Myocyte (in vitro differentiated cells): ENCODE measurements around the gene KLK5. TPM values are rescaled to one million over a fixed set of nuclear protein-coding genes. Genes with fewer than 3 reads are reported as not detected.

Experiments used
- DNase-seq: peaks from one replicate; pipeline ENCODE4 v3.0.0-alpha.2; 2012; ENCODE audit warnings: low read depth
- total RNA-seq: library from RNA; depleted of rRNA; stranded (reverse); fragments of >200 nt; gene quantifications from 2 replicates; pipeline ENCODE4 v1.2.3, GENCODE V29; 2014

The KLK5 gene
- total RNA-seq, 1 donor from 2014 or later: not detected

DNA sequence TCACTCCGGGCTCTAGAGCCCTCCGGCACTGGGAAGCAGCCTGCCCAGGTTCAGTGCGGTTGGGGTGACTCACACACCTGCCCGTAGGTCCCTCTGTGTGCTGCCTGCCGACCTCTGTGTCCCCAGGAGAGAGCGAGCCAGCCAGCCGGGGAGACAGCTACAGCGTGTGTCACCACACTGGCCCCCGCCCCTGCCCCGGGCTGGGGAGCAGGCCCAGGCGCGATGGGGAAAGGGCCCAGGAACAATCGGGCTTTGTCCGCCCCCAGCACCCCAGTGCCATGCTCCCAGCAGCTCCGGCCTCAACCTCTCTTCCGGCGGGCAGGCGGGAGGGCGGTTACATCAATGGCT is 16.5 kb upstream of the KLK5 start, which contains the start of gene KLK6:
Gene KLK6, minus strand, starts transcription at position 179 of the 348 bp plus-strand sequence. CDS start 1,487 bp downstream, outside the sequence.
- no peak for DNase-seq

- DNase-seq: no peak
These were observed 16.0 kb upstream of the KLK5 start for GRCh38 chr19:50968716-50969412.

- DNase-seq: no peak
These were observed 15.3 kb upstream of the KLK5 start for GRCh38 chr19:50967929-50968715.

DNA sequence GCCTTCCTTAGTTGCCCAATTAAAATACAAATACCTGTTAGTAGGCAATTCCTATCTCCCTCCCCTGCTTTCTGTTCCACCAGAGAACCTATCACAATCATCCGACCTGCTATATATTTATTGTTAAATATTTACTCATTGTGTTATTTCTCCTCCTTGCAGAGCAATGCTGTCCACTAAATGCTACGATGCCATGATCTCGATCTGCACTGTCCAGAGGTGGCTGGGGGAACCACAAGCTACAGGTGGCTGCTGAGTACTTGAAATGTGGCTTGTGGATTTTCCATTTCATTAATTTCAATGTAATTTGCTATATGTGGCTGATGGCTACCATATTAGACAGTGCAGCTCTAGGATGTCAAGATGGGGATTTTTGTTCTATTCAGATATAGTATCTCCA is 11.4 kb upstream of the KLK5 start:
- DNase-seq: no peak

- no peak for DNase-seq
These were observed 10.5 kb upstream of the KLK5 start for GRCh38 chr19:50963381-50963780.

DNA sequence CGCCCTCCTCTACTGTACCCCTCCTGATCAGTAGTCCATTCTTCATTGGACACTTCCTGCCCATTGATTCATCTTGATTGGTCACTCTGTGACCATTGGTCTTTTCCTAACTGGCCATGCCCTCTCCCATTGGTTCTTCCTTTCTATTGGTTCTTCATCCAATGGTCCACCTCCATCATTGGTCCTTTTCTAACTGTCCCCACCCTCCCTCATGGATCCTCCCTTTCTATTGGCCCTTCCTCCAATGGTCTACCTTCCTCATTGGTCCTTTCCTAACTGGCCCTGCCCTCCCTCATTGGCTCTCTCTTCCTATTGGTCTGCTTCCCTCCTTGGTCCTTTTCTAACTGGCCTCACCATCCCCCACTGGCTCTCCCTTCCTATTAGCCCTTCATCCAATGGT is 9.4 kb upstream of the KLK5 start:
- DNase-seq: no peak

DNA sequence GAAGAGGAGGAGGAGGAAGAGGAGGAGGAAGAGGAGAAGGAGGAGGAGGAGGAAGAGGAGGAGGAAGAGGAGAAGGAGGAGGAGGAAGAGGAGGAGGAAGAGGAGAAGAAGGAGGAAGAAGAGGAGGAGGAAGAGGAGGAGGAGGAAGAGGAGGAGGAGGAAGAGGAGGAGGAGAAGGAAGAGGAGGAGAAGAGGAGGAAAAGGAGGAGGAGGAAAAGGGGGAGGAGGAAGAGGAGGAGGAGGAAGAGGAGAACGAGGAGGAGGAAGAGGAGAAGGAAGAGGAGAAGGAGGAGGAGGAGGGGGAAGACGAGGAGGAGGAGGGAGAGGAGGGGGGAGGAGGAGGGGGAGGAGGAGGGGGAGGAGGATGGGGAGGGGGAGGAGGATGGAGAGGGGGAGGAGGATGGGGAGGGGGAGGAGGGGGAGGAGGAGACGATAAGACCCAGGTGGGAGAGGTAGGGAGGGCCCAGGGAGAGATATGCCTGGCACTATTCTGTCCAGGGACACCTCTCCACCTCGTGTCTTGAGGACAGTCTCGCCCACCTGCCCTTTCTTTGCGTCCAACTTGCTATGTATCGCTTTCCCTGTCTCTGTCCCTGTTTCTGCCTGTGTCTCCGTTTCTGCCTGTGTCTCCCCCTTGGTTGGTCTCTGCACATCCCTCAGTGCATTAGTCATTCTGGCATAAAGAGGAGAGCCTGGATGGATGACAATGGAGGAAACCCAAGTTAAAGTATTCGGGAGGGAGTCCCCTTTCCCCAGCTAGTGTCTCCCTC is 7.1 kb upstream of the KLK5 start:
- DNase-seq: no peak

DNA sequence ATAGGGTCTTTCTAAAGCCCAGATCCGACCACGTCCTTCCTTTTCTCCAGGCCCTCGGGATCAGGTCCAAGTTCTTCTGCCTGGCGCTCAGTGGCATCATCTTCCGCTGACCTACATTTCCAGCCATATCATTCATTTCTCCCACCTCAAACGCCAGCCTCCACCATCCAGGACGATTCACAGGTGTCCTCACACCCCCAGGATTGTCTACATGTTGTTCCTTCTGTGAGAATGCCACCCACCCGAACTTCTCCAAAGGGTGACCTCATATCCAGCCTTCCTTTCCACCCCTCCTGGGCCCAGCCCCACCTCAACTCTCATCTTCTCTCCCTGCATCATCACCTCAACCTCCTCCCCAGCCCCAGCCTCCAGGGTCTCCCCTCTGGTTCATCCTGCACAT is 4.7 kb upstream of the KLK5 start:
- DNase-seq: no peak

DNA sequence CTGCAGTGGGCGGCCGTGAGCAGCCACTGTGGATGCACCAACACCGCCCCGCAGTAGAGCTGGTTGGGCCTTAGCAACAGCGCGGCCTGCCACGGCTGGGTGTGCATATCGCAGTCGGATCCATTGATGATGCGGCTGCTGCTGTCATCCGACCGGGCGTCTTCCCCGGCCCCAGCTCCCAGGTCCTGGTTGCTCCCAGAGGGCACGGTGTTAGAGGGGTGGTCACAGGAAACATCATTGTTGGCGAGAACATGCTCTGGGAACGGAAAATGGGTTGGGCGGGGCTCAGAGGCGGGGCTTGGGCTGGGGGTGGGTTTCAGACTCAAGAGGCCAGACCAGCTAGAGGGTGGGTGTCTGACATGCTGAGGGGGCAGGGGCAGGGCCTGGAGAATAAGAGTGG is 3.0 kb downstream of the KLK5 start:
- DNase-seq: no peak

GRCh38 chr19:50947123-50947522 is 5.7 kb downstream of the KLK5 start:
- no peak for DNase-seq

DNA sequence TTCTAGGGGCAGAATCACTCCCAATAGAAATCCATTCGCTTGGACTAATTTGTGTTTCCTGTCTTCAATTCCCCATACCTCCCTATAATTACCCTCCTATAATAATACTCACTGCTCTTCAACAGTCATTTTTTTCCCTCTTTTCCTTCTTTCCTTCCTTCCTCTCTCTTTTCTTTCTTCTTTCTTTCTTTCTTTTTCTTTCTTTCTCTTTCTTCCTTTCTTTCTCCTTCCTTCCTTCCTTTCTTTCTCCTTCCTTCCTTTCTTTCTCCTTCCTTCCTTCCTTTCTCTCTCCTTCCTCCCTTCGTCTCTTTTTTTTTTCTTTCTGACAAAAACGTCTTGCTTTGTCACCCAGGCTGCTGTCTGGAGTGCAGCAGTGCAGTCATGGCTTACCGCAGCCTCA is 8.0 kb downstream of the KLK5 start:
- DNase-seq: no peak

DNA sequence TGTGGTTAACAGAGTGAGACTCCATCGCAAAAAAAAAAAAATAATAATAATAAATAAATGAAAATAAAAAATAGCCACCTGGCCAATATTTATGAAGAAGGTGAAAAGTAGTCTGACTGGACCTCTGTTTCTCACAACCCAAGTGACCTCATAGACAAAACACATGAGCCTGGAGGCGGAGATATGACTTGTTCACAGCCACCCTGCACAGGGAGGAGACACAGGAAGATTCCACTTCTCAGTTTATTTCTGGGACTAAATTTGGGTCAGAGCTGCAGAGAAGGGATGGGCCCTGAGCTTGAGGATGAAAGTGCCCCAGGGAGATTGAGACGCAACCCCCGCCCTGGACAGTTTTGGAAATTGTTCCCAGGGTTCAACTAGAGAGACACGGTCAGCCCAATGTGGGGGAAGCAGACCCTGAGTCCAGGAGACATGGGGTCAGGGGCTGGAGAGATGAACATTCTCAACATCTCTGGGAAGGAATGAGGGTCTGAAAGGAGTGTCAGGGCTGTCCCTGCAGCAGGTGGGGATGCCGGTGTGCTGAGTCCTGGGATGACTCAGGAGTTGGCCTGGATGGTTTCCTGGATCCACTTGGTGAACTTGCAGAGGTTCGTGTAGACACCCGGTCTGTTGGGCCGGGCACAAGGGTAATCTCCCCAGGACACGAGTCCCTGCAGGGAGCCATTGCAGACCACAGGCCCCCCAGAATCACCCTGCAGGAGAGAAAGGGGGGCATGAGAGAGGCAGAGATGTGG is 9.6 kb downstream of the KLK5 start:
- no peak for DNase-seq

DNA sequence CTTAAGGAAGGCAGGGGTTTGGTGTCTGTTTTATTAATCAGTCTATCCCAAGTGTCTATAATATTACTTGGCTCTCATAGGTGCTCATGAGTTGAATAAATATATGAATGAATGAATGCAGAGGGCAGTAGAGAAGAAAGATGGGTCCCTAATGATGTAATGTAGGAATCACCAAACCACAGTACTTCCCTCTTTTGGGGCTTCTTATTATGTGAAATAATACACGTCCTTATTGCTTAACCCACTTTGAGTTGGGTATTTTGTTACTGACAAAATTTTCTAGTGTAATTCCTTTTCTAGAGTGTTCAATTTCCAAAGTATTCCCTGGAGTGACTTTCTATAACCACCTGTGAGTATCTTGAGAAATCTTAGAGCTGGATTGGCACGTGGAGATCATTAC is 13.2 kb downstream of the KLK5 start:
- DNase-seq: no peak

- no peak for DNase-seq
These were observed 19.2 kb downstream of the KLK5 start for GRCh38 chr19:50933640-50934039.

DNA sequence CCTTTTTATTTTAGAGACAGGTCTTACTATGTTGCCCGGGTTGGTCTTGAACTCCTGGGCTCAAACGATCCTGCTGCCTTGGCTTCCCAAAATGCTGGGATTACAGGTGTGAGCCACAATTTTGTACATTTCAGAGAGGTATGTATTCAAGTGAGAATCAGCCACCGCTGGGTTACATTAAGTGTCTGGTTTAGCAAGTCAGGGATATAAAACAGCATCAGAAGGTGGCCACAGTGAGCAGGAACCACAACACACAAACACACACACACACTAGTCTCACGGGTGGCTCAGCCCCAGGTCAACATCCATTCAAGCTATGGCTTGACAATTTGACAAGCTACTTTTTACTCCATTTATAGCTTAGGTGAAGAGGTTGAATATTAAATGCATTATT is 20.2 kb downstream of the KLK5 start:
- DNase-seq: no peak

DNA sequence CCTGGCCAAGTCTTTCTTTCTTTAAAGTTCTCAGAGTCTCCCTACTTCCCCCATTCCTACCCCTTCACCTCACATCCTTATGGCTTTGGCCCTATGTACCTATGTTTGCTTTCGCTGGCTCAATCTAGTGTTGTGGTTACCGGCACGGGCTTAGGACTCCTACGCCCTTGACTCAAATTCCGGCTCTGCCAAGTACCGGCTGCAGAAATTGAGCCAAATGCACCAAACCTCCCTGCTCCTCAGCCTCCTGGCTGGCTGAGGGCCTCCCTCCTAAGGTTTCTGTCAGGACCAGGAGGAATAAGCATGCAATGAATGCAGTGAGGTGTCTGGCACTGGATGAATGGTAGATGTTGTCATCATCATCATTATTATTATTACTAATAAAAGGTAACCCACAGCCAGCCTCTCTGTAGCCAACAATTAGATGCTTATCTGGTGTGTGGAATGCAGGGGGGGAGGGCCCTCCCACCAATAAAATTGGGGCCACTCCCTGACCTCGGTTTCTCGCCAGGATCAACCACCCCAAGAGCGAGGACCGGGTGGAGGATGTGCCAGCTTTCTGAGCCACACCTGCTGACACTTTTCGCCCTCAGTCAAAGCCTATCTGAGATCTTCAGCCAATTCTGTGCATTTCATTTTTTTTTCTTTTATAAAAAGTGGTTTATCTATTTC is 20.7 kb downstream of the KLK5 start:
- no peak for DNase-seq

DNA sequence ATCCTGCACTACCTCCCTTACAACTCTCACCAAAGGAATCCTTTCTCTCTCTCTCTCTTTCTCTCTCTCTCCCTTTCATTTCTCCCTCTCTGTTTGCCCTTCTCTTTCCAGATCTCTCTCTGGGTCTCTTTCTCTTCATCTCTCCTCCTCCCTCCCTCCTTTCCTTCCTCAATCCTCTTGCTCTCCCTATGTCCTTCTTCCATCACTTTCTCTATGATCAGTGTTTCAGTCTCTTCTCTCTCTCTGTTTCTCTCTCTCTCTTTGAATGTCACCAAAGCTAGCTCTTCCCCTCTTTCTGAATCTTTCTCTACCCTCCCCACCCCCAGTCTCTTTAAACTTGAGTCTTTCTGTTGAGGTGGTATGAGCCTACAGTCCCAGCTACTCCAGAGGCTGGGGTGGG is 21.8 kb downstream of the KLK5 start:
- no peak for DNase-seq

DNA sequence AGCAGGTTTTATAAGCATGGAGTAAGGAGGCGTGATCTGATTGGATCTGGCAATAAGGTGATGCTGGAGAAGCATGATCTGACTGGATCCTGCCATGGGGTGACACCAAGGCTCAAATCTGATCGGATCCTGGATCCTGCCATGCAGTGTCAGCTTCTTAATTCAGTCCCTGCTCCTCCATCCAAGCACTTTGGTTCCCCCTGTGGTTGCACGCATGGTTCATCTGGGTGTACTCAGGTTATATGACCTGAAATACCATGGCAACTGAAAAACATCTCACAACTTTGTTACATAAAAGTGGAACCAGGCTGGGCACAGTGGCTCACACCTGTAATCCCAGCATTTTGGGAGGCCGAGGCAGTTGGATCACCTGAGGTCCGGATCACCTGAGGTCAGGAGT is 24.0 kb downstream of the KLK5 start:
- DNase-seq: no peak

GRCh38 chr19:50926144-50926543 is 26.7 kb downstream of the KLK5 start:
- DNase-seq: no peak

DNA sequence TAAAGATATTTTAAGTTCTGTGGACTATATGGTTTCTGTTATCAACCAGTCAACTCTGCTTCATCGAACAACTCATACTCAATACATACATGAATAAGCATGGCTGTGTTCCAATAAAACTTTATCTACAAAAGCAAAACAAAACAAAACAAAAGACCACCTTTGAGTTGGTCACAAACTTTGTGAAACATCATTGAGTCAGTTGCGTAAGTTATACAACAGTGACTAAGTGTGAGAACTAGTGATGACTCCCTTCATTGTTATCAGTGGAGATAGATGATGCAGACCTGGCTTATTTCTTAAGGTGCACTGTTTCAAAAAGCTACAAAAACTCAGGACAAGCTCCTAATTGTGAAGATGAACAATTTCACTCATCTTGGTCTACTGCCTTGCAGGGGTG is 27.1 kb downstream of the KLK5 start:
- no peak for DNase-seq

DNA sequence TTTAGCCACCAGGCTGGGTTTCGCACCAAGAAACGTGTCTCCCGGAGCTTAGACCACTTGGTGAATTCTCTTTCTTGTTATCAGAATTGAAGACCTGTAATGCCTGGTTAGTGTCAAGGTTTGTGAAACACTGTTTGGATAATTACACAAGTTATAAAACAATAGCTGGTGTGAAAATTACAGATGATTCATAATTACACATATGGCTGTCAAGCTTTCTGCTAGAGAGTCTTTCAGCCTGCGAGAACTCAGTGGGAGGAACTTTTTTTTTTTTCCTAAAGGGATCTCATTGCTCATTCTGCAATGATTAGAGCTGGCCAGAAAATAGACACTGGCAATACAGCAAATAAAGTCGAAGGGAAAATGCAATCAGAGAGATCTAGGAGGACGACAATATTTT is 28.3 kb downstream of the KLK5 start:
- no peak for DNase-seq
